GM19395 (cell line): ENCODE measurements around the gene PACRG.

ENCODE experiments used
- ATAC-seq: cut with Tn5 transposase; IDR thresholded peaks from one replicate; pipeline ENCODE4 v1.9.1; 2021; ENCODE audit warnings: mild to moderate bottlenecking, moderate library complexity; ENCODE audit not compliant: unreplicated experiment

The PACRG gene

GRCh38 chr6:163228041-163228440 is 500.3 kb downstream of the PACRG start:
- ATAC-seq = no peak

GRCh38 chr6:163229050-163229449 is 501.3 kb downstream of the PACRG start:
- no peak for ATAC-seq

GRCh38 chr6:163230901-163231300 is 503.1 kb downstream of the PACRG start:
- ATAC-seq = no peak

- no peak for ATAC-seq
Measured at GRCh38 chr6:163231356-163232014, 503.7 kb downstream of the PACRG start.

GRCh38 chr6:163232015-163232523 is 504.3 kb downstream of the PACRG start:
- no peak for ATAC-seq

GRCh38 chr6:163232649-163233048 is 504.9 kb downstream of the PACRG start:
- no peak for ATAC-seq

- no peak for ATAC-seq
Measured at GRCh38 chr6:163237110-163237509, 509.3 kb downstream of the PACRG start.

GRCh38 chr6:163239572-163240340 is 512.0 kb downstream of the PACRG start:
- ATAC-seq = no peak

- no peak for ATAC-seq
Measured at GRCh38 chr6:163240556-163240955, 512.8 kb downstream of the PACRG start.

- ATAC-seq = no peak
Measured at GRCh38 chr6:163241683-163242082, 513.9 kb downstream of the PACRG start.

GRCh38 chr6:163243083-163243482 is 515.3 kb downstream of the PACRG start:
- no peak for ATAC-seq

GRCh38 chr6:163243692-163244589 is 516.2 kb downstream of the PACRG start:
- no peak for ATAC-seq

- no peak for ATAC-seq
Measured at GRCh38 chr6:163248051-163248450, 520.3 kb downstream of the PACRG start.

- ATAC-seq = no peak
Measured at GRCh38 chr6:163249651-163250101, 521.9 kb downstream of the PACRG start.

- no peak for ATAC-seq
Measured at GRCh38 chr6:163250116-163250515, 522.3 kb downstream of the PACRG start.

GRCh38 chr6:163252061-163252591 is 524.4 kb downstream of the PACRG start:
- no peak for ATAC-seq

GRCh38 chr6:163253556-163254213 is 525.9 kb downstream of the PACRG start:
- no peak for ATAC-seq

GRCh38 chr6:163254341-163254835 is 526.6 kb downstream of the PACRG start:
- ATAC-seq = no peak

GRCh38 chr6:163255265-163255664 is 527.5 kb downstream of the PACRG start:
- no peak for ATAC-seq

- ATAC-seq = no peak
Measured at GRCh38 chr6:163259689-163260088, 531.9 kb downstream of the PACRG start.
